GM23338 (cell line): ENCODE results near the gene ESPNL. TPM values are rescaled to one million over a fixed set of nuclear protein-coding genes. Genes with fewer than 3 reads are reported as not detected.

Source experiments
- ATAC-seq: fragments of 200-7000 bp; cut with Tn5 transposase; 3 replicates; pipeline ENCODE4 v1.9.1; 2020
- DNase-seq: peaks from one replicate; pipeline ENCODE4 v3.0.0-alpha.2; 2015; ENCODE audit warnings: low spot score
- H2AFZ ChIP-seq: fragments of 200-600 bp; sonication (generic); 2 replicates; pipeline ENCODE4 v1.8.0; 2016; ENCODE audit warnings: antibody characterized with exemption, mild to moderate bottlenecking, moderate library complexity
- H3F3A ChIP-seq: fragments of 200-600 bp; sonication (generic); replicated peaks from 2 replicates; pipeline ENCODE4 v1.8.0; 2017; ENCODE audit warnings: antibody characterized with exemption, mixed run types, low read depth
- H3K27ac ChIP-seq: fragments of 200-600 bp; sonication (generic); 2 replicates; pipeline ENCODE4 v1.6.1; 2016; ENCODE audit warnings: low read depth
- H3K27me3 ChIP-seq: fragments of 200-600 bp; sonication (generic); 2 replicates; pipeline ENCODE4 v1.8.0; 2016; ENCODE audit warnings: mild to moderate bottlenecking, mixed run types, moderate library complexity; ENCODE audit not compliant: insufficient read depth
- H3K36me3 ChIP-seq: fragments of 200-600 bp; sonication (generic); 2 replicates; pipeline ENCODE4 v1.8.0; 2016; ENCODE audit warnings: mild to moderate bottlenecking; ENCODE audit not compliant: insufficient read depth
- H3K4me1 ChIP-seq: fragments of 200-600 bp; sonication (generic); 2 replicates; pipeline ENCODE4 v1.8.0; 2016; ENCODE audit warnings: mild to moderate bottlenecking, moderate library complexity; ENCODE audit not compliant: insufficient read depth
- H3K4me2 ChIP-seq: fragments of 200-600 bp; sonication (generic); 2 replicates; pipeline ENCODE4 v1.7.1; 2017; ENCODE audit warnings: mixed run types
- H3K4me3 ChIP-seq: fragments of 200-600 bp; sonication (generic); 2 replicates; pipeline ENCODE4 v1.6.1; 2016; ENCODE audit warnings: mixed run types
- H3K79me2 ChIP-seq: fragments of 200-600 bp; sonication (generic); replicated peaks from 2 replicates; pipeline ENCODE4 v1.8.0; 2017; ENCODE audit warnings: mild to moderate bottlenecking; ENCODE audit not compliant: insufficient read depth
- H3K9me2 ChIP-seq: fragments of 200-600 bp; sonication (generic); 2 replicates; pipeline ENCODE4 v1.8.0; 2017; ENCODE audit not compliant: insufficient read depth
- H4K20me1 ChIP-seq: fragments of 200-600 bp; sonication (generic); replicated peaks from 2 replicates; pipeline ENCODE4 v1.8.0; 2017; ENCODE audit warnings: mild to moderate bottlenecking; ENCODE audit not compliant: insufficient read depth
- H3K27ac Mint-ChIP-seq: 2 replicates; pipeline ENCODE4 v1.8.0; 2020; ENCODE audit warnings: inconsistent platforms, mild to moderate bottlenecking, moderate library complexity, mixed read lengths
- H3K27me3 Mint-ChIP-seq: 3 replicates; pipeline ENCODE4 v1.8.0; 2022; ENCODE audit warnings: low read depth, mild to moderate bottlenecking, moderate library complexity, mixed read lengths, inconsistent platforms; ENCODE audit not compliant: insufficient read depth, poor library complexity
- H3K36me3 Mint-ChIP-seq: 3 replicates; pipeline ENCODE4 v1.8.0; 2021; ENCODE audit warnings: low read depth, mild to moderate bottlenecking, inconsistent platforms, moderate library complexity, mixed read lengths
- H3K4me1 Mint-ChIP-seq: 3 replicates; pipeline ENCODE4 v1.8.0; 2020; ENCODE audit warnings: mild to moderate bottlenecking, inconsistent platforms, mixed read lengths
- H3K4me3 Mint-ChIP-seq: 3 replicates; pipeline ENCODE4 v1.8.0; 2021; ENCODE audit warnings: moderate library complexity, mild to moderate bottlenecking, inconsistent platforms, mixed read lengths
- H3K9me3 Mint-ChIP-seq: 3 replicates; pipeline ENCODE4 v1.8.0; 2020; ENCODE audit warnings: moderate library complexity, mild to moderate bottlenecking, inconsistent platforms, mixed read lengths
- CTCF ChIP-seq, 2 experiments: fragments of 200-600 bp in 1 of 2; sonication (generic) in 1 of 2; conservative IDR thresholded peaks; 2 replicates each; pipeline versions ENCODE4 v1.5.1 to v1.6.1; 2016 to 2017; ENCODE audit warnings: antibody characterized with exemption in 2 of 2, low read depth in 2 of 2, mild to moderate bottlenecking in 2 of 2, moderate library complexity in 1 of 2
- EZH2 ChIP-seq: fragments of 200-600 bp; sonication (generic); IDR thresholded peaks from one replicate; pipeline ENCODE4 v1.8.0; 2017; ENCODE audit warnings: antibody characterized with exemption, mild to moderate bottlenecking, low read depth; ENCODE audit not compliant: unreplicated experiment
- EZH2phosphoT487 ChIP-seq: fragments of 200-600 bp; sonication (generic); IDR thresholded peaks from one replicate; pipeline ENCODE4 v1.8.1; 2018; ENCODE audit warnings: antibody characterized with exemption; ENCODE audit not compliant: unreplicated experiment
- NANOG ChIP-seq: IDR thresholded peaks from 2 replicates; pipeline ENCODE4 v1.6.1; 2016; ENCODE audit warnings: antibody characterized with exemption, borderline replicate concordance
- STAT1 ChIP-seq: IDR thresholded peaks from one replicate; pipeline ENCODE4 v1.6.1; 2016; ENCODE audit warnings: antibody characterized with exemption; ENCODE audit not compliant: unreplicated experiment
- ZNF331 ChIP-seq: fragments of 250-450 bp; sonication (Bioruptor Pico); IDR thresholded peaks from 2 replicates; pipeline ENCODE4 v1.5.0; 2020; ENCODE audit warnings: low read depth, mild to moderate bottlenecking, moderate library complexity
- ZNF462 ChIP-seq: fragments of 250-450 bp; sonication (Bioruptor Pico); IDR thresholded peaks from 2 replicates; pipeline ENCODE4 v1.5.0; 2020; ENCODE audit warnings: mild to moderate bottlenecking, moderate library complexity
- polyA plus RNA-seq: library from polyadenylated mRNA; unstranded; fragments of >200 nt; fragmentation: Nextera tagmentation; extraction: Ambion mirVana; gene quantifications from 2 replicates; pipeline ENCODE4 v1.2.1, GENCODE V29; 2016
- total RNA-seq: library from RNA; depleted of rRNA; stranded (reverse); fragments of >200 nt; shearing (Covaris generic); gene quantifications from 2 replicates; pipeline ENCODE4 v1.2.3, GENCODE V29; 2014

ESPNL gene
- total and polyA plus RNA-seq, 2 experiments from 2014 or later, result 0.44 to 3.1 TPM

GRCh38 chr2:238120463-238121298, 20.5 kb downstream of the ESPNL start:
- Mint-ChIP-seq H3K9me3 (0 out of 3 replicates have a peak, but pooled peaks cover 4% of the 10 kb centered on the region), H3K4me3 (no peak overlapping the region), H3K36me3 (no peaks in the 10 kb centered on the region), H3K27ac (no peak overlapping the region), H3K4me1 (no peaks in the 10 kb centered on the region), H3K27me3 (peaks cover 11% of the 10 kb centered on the region)
- DNase-seq (peak; percentile 71), ATAC-seq (peak; percentile 88)
- TF ChIP-seq EZH2phosphoT487 (no peak), ZNF331 (CRISPR knock-in tag) (no peak), CTCF (conservative IDR thresholded peaks at IDR 0.05; ENCODE audit: low read depth in 2 of 2) (peak in 1 of 2 experiments; percentile 52; a peak in 3 of 4 replicates), ZNF462 (CRISPR knock-in tag) (no peak), STAT1 (no peak), EZH2 (no peak), NANOG (no peak)
- Histone ChIP-seq H3K27me3 (no peaks in the 10 kb centered on the region), H3F3A (no peaks in the 10 kb centered on the region), H3K27ac (no peak overlapping the region), H3K4me1 (no peaks in the 10 kb centered on the region), H2AFZ (peak overlapping the region; percentile 66; the same call in 1 of the 2 replicates), H3K4me2 (0 out of 2 replicates have a peak overlapping the region, but pooled peaks have one; percentile 14), H3K79me2 (no peaks in the 10 kb centered on the region), H3K9me2 (no peaks in the 10 kb centered on the region), H3K36me3 (no peaks in the 10 kb centered on the region), H3K4me3 (no peak overlapping the region), H4K20me1 (no peaks in the 10 kb centered on the region)
